GM18508 (cell line): ENCODE results near the gene YIF1A.
"Not testable (repeated sequence)": the region's sequence is repeated elsewhere in the genome, so short reads cannot be mapped to it uniquely, and the experiment has no call there.

Experiments
- ATAC-seq: cut with Tn5 transposase; IDR thresholded peaks from one replicate; pipeline ENCODE4 v1.9.1; 2021; ENCODE audit warnings: moderate number of reproducible peaks; ENCODE audit not compliant: insufficient read depth, unreplicated experiment

The YIF1A gene

GRCh38 chr11:66312549-66313320 lies 23.8 kb upstream of the YIF1A start:
- ATAC-seq: peak; percentile 23

GRCh38 chr11:66311965-66312548 lies 23.1 kb upstream of the YIF1A start:
- ATAC-seq: peak; percentile 41

DNA sequence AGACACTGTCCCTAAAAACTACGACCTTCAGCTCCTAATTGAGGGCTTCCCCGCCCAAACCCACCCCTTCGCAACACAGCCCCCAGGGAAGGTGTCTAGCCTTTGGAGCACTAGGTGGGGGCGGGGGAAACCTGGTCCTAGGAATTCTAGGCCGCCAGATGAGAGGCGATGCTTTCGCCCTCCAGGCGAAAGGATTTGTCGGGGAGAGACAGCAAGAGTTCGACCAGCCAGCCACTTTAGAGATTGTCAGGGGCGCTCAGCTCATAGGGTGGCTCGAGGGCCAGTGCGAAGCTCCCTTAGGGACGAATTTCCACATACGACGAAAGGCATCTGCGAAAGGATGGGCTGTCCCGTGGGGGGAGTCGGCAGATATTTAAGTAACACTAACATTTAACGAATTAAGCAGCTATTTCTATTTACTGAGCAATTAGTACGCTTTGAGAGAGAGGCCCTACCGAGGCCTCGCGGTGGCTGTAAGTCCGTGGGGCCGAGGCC lies 22.6 kb upstream of the YIF1A start:
- no peak for ATAC-seq

DNA sequence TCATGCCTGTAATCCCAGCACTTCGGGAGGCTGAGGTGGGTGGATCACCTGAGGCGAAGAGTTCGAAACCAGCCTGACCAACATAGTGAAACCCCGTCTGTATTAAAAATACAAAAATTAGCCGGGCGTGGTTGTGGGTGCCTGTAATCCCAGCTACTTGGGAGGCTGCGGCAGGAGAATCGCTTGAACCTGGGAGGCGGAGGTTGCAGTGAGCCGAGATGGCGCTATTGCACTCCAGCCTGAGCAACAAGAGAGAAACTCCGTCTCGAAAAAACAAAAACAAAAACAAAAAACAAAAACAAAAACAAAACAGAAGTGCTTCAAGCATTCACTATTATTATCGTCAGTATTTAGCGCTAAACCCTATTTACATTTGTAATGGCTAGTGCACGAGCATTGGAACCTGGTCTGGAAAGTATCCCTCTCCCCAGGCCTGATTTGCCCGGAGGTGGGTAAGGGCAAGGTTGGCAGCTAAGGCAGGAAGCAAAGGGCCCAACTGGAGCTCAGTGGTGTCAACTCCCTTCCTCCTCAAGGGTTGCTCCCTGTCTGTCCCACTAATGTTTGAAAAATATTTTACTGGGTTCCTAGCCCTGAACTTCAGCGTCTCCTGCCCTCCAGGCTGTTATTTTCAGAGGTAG lies 22.0 kb upstream of the YIF1A start:
- not testable (repeated sequence) for ATAC-seq

DNA sequence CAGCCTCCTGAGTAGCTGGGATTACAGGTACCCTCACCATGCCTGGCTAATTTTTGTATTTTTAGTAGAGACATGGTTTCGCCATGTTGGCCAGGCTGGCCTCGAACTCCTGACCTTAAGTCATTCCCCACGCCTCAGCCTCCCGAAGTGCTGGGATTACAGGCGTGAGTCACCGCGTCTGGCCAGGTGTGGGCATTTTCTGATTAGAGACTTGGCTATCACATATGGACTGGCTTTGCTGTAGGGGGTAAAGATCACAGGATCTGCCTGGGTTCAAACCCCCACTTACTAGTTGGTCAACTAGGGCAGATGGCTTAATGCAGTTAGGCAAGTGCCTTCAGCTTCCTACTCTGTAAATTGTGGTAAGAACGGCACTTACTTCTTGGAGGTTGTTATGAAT lies 21.4 kb upstream of the YIF1A start:
- ATAC-seq: no peak

GRCh38 chr11:66309475-66309874 lies 20.5 kb upstream of the YIF1A start:
- ATAC-seq: no peak

DNA sequence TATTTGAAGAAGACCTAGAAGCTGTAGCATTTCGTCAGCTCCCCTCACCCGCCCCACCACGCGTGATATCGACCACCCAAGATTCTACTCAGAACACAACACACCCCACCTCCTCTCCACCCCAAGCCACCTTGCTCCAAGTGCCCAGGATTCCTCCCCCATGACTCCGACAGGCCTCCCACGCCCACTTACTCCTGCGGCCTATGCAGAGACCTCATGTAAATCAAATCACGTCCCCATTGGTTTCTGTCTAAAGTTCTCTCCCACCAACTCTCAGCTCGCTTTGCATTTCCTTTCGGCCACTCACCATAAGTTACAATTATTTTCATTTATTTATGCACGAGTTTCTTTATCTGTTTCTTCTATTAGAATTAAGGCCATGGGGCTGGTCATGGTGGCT lies 13.7 kb upstream of the YIF1A start:
- ATAC-seq: no peak

DNA sequence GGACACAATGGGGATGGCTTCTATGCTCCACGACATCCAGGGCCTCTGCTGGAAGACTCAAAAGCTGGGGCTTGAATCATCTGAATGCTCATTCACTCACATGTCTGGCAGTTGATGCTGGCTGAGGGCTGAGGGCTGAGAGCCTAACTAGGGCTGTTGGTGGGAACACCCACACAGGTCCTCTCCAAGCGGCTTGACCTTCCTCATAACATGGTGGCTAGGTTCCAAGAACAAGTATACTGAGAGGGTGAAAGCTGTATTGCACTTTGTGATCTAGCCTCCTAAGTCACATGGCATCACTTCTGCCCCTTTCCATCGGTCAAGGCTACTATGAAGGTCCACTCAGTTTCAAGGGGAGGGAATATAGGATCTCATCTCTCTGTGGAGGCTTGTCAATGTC lies 10.2 kb upstream of the YIF1A start:
- ATAC-seq: no peak

DNA sequence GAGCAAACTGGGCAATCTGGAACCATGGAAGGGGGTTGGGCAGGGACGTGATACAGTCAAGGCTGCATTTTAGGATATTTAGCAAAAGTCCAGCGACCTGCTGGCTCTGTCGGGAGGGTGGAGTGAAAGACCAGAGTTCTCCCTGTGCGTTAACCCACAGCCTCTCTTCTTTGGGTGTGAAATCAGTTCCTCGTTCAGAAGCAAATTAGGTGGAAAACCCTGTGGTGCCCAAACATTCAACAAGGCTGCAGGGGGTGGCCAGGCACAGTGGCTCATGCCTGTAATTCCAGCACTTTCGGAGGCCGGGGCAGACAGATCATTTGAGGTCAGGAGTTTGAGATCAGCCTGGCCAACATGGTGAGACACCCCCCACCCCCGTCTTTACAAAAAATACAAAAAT lies 8.7 kb upstream of the YIF1A start:
- ATAC-seq: no peak

DNA sequence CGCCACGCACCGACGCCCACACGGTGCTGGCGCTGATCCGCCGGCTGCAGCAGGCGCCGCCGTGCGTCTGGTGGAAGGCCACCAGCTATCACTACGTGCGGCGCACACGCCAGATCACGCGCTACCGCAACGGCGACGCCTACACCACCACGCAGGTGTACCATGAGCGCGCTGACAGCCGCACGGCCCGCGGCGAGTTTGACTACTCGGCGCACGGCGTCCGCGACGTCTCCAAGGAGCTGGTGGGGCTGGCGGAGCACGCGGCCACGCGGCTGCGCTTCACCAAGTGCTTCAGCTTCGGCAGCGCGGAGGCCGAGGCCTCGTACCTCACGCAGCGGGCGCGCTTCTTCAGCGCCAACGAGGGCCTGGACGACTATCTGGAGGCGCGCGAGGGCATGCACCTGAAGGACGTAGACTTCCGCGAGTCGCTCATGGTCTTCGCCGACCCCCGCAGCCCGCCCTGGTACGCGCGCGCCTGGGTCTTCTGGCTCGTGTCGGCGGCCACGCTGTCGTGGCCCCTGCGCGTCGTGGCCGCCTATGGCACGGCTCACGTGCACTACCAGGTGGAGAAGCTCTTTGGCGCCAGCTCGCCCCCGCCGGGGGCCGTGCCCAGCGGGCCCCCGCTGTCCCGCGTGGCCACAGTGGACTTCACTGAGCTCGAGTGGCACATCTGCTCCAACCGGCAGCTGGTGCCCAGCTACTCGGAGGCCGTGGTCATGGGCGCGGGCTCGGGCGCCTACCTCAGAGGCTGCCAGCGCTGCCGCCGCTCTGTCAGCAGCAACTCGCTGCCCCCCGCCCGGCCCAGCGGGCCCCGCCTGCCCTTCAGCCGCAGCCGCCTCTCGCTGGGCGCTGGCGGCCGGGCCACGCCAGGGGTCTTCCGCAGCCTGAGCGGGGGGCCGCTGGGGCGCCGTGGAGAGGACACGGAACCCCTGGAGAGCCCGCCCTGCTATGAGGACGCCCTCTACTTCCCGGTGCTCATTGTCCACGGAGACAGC lies 6.0 kb upstream of the YIF1A start:
- no peak for ATAC-seq

- no peak for ATAC-seq
Observed at GRCh38 chr11:66293777-66294625, 5.1 kb upstream of the YIF1A start.

DNA sequence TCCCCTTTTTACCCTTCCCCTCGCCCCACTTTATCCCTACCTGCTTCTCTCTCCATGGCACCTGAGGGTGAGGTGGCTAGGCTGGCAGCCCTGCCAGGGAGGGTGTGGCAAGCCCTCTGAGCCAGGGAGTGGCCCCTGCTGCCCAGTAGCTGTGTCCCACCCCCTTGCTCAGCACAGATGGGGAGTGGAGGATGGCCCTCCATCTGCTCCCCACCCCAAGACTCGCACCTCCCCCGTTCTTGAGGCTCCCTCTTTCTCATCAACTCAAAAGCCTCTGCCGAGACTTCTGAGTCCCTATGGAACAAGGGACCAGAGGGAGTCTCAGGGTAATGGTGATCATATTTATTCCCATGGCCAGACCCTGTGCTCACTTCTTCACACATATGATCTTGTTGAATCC lies 4.4 kb upstream of the YIF1A start:
- no peak for ATAC-seq

DNA sequence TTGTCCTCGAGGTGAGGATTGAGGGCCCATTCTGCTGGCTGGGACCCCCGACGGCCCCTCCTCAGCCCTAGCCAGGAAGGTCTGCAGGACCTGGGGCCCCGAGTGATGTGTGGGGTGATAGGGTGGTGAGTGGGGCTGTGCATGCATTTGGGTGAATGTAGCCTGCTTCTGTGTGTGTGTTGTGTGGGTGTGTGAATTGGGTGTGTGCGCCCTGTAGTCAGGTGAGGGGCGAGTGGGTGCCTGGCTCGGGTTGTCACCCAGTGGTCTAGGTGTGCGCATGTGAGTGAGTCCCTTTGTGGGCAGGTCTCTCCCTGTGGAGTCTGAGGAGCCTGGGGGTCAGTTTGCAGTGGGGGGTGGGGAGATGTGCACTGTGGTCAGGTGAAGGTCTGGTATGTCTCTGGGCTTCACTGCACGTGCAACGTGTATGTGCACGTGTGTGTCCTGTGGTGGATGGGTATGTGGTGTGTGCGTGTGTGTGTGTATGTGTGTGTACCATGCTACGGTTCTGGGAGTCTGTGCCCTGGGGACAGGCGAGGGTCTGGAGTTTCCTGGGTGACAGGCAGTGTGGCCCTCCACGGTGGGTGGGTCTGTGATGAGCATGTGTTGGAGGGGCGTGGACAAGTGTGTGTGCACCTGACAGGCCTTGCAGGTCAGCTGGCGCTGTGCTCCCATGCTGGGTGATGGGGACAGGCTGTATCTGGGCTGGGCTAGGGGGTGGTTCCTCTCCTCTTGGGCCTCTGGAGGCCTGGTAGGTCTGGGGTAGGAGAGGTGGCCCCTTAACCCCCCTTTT lies 3.8 kb upstream of the YIF1A start:
- no peak for ATAC-seq

- no peak for ATAC-seq
Observed at GRCh38 chr11:66291706-66292542, 3.0 kb upstream of the YIF1A start, which contains the start of gene TMEM151A. Gene TMEM151A (plus strand): TSS chr11:66291894. CDS start chr11:66292014, 120 bp downstream.

GRCh38 chr11:66291303-66291705 lies 2.4 kb upstream of the YIF1A start:
- ATAC-seq: no peak

GRCh38 chr11:66290330-66290621 lies 1.3 kb upstream of the YIF1A start:
- ATAC-seq: no peak

- ATAC-seq: peak; percentile 11
Observed at GRCh38 chr11:66289548-66290329, 796 bp upstream of the YIF1A start.
